ENCODE measurements around the gene COMT. TPM values are rescaled to one million over a fixed set of nuclear protein-coding genes. Genes with fewer than 3 reads are reported as not detected.
"Not testable (repeated sequence)": the region's sequence is repeated elsewhere in the genome, so short reads cannot be mapped to it uniquely, and the experiment has no call there.

The COMT gene
- total and polyA plus RNA-seq, 2 donors, result 53.6 to 74.5 TPM

DNA sequence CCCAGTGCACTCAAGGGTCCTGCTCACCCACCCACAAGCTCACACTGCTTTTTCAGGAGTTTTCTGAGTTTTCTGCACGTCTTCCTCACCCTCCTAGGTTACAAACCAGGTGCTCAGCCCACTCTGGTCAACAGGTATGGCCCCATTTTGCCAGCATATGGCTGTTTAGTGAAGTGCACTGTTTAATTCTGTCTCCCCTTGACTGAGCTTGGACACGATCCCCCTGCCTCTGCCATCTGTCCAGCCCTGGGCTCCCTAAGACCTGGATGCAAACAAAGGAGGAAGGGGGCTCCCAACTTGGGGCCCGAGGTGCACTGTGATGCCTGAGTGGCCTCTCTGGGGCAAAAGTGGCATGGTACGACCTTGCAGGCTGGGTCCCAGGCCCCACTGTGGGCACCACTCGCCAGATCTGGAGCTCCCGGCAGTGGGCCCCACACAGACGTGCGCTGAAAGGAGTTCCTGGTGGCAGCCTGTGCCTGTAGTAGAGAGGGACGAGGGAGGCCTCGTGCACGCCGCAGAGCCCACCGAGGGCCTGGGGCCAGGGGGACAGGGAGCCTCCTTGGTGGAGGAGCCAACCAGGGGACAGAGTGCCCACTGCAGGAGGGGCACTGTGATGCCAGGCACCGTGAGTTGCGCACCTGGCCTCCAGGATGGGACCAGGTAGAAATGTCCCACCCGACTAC, 37.3 kb upstream of the COMT start:
- Histone ChIP-seq H3K4me3 (ENCODE audit: low read length in 2 of 2) (no peak overlapping the region), H3K4me1 (ENCODE audit: control insufficient read depth in 2 of 2, insufficient read depth in 2 of 2, low read length in 2 of 2) (peaks cover 2 to 74% of the 10 kb centered on the region in 2 donors), H3K27me3 (ENCODE audit: control insufficient read depth in 2 of 2, insufficient read depth in 1 of 2, low read length in 1 of 2) (no peaks in the 10 kb centered on the region), H3K9me3 (ENCODE audit: control insufficient read depth in 2 of 2, insufficient read depth in 1 of 2, low read length in 1 of 2) (peaks cover under 1 to 1% of the 10 kb centered on the region in 2 donors), H3K36me3 (ENCODE audit: control insufficient read depth in 2 of 2, insufficient read depth in 2 of 2, low read length in 1 of 2) (peaks cover 4 to 5% of the 10 kb centered on the region in 2 donors), H3K27ac (ENCODE audit: low read depth in 1 of 2, low read length in 1 of 2) (no peak overlapping the region)
- 87% methylated on average over 16 of the region's 16 CpGs for WGBS
- no peak for DNase-seq (ENCODE audit: low read depth in 6 of 9, low spot score in 9 of 9)

GRCh38 chr22:19904935-19905334, 36.6 kb upstream of the COMT start:
- Histone ChIP-seq H3K4me1 (ENCODE audit: control insufficient read depth in 2 of 2, insufficient read depth in 2 of 2, low read length in 2 of 2) (peaks cover 2 to 74% of the 10 kb centered on the region in 2 donors), H3K27me3 (ENCODE audit: control insufficient read depth in 2 of 2, insufficient read depth in 1 of 2, low read length in 1 of 2) (no peaks in the 10 kb centered on the region), H3K27ac (ENCODE audit: low read depth in 1 of 2, low read length in 1 of 2) (no peak overlapping the region), H3K36me3 (ENCODE audit: control insufficient read depth in 2 of 2, insufficient read depth in 2 of 2, low read length in 1 of 2) (peaks cover 4% of the 10 kb centered on the region in 2 donors), H3K9me3 (ENCODE audit: control insufficient read depth in 2 of 2, insufficient read depth in 1 of 2, low read length in 1 of 2) (peaks cover 0 to 1% of the 10 kb centered on the region in 2 donors), H3K4me3 (ENCODE audit: low read length in 2 of 2) (no peak overlapping the region)
- 95% methylated on average over 7 of the region's 7 CpGs for WGBS
- DNase-seq (ENCODE audit: low read depth in 6 of 9, low spot score in 9 of 9), result no peak

DNA sequence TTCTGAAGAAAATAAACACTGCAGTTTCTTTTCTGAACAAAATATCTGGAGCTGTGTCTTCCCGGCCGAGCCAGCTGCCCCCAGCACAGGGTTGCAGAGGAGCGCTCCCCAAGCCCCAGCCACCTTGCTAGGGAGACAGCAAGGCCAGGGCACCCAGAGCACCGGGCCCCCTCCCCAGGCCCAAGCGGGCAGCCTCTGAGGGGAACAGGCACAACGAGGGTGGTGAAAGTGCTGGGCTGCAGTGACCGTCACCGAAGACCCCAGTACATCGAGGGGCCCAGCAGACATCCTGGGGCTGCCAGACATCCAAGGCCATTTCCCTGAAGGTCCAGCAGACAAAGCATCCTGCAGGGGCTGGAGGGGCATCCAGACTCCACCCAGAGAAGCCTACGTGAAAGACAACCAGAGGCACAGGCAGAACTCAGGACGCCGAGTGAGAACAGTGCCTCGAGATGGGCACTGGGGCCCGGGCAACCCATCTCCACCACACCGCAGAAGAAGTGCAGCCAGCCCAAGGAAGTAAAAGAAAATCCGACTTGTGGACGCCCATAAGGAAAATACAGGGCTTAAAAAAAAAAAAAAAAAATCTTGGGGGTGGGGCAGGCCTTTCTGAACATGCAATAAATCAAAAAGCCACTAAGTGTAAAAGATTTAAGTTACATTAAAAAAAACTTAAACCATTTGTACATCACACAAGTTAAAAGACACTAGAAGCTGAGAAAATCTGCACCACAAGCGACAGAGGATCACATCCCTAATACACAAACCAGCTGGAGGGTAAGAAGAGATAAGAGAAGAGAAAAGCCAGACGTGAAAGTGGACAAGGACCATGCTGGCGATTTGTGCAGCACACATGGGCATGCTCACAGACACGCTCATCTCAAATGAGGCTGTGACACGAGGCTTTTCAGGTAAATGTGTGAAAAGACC, 36.0 kb upstream of the COMT start:
- peaks cover 2 to 71% of the 10 kb centered on the region in 2 donors for H3K4me1 ChIP-seq (ENCODE audit: control insufficient read depth in 2 of 2, insufficient read depth in 2 of 2, low read length in 2 of 2)
- H3K27ac ChIP-seq (ENCODE audit: low read depth in 1 of 2, low read length in 1 of 2), result peak overlapping the region in 1 of 2 donors; percentile 26
- no peak for DNase-seq (ENCODE audit: low read depth in 6 of 9, low spot score in 9 of 9)
- no peaks in the 10 kb centered on the region for H3K27me3 ChIP-seq (ENCODE audit: control insufficient read depth in 2 of 2, insufficient read depth in 1 of 2, low read length in 1 of 2)
- no peak overlapping the region for H3K4me3 ChIP-seq (ENCODE audit: low read length in 2 of 2)
- H3K36me3 ChIP-seq (ENCODE audit: control insufficient read depth in 2 of 2, insufficient read depth in 2 of 2, low read length in 1 of 2), result peaks cover 4% of the 10 kb centered on the region in 2 donors
- WGBS, result 92% methylated on average over 22 of the region's 22 CpGs
- H3K9me3 ChIP-seq (ENCODE audit: control insufficient read depth in 2 of 2, insufficient read depth in 1 of 2, low read length in 1 of 2), result peaks cover 0 to 1% of the 10 kb centered on the region in 2 donors

DNA sequence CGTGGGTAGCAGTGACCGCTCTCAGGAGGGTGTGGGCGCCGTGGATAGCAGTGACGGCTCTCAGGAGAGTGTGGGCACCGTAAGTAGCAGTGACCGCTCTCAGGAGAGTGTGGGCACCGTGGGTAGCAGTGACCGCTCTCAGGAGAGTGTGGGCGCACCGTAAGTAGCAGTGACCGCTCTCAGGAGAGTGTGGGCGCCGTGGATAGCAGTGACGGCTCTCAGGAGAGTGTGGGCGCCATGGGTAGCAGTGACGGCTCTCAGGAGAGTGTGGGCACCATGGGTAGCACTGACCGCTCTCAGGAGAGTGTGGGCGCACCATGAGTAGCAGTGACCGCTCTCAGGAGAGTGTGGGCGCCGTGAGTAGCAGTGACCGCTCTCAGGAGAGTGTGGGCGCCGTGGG, 34.7 kb upstream of the COMT start:
- H3K36me3 ChIP-seq (ENCODE audit: control insufficient read depth in 2 of 2, insufficient read depth in 2 of 2, low read length in 1 of 2); H3K9me3 ChIP-seq (ENCODE audit: control insufficient read depth in 2 of 2, insufficient read depth in 1 of 2, low read length in 1 of 2); H3K27ac ChIP-seq (ENCODE audit: low read depth in 1 of 2, low read length in 1 of 2); H3K27me3 ChIP-seq (ENCODE audit: control insufficient read depth in 2 of 2, insufficient read depth in 1 of 2, low read length in 1 of 2); H3K4me3 ChIP-seq (ENCODE audit: low read length in 2 of 2); DNase-seq (ENCODE audit: low read depth in 6 of 9, low spot score in 9 of 9): not testable (repeated sequence)
- H3K4me1 ChIP-seq (ENCODE audit: control insufficient read depth in 2 of 2, insufficient read depth in 2 of 2, low read length in 2 of 2), result peaks cover 2 to 67% of the 10 kb centered on the region in 2 donors
- 97% methylated on average over 25 of the region's 25 CpGs for WGBS

DNA sequence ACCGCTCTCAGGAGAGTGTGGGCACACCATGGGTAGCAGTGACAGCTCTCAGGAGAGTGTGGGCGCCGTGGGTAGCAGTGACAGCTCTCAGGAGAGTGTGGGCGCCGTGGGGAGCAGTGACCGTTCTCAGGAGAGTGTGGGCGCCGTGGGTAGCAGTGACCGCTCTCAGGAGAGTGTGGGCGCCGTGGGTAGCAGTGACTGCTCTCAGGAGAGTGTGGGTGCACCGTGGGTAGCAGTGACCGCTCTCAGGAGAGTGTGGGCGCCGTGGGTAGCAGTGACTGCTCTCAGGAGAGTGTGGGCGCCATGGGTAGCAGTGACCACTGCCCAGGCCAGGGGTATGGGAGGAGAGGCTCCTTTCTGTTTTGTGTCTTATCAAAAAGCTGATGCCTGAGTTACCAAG, 33.7 kb upstream of the COMT start:
- H3K36me3 ChIP-seq (ENCODE audit: control insufficient read depth in 2 of 2, insufficient read depth in 2 of 2, low read length in 1 of 2); H3K27ac ChIP-seq (ENCODE audit: low read depth in 1 of 2, low read length in 1 of 2); H3K27me3 ChIP-seq (ENCODE audit: control insufficient read depth in 2 of 2, insufficient read depth in 1 of 2, low read length in 1 of 2); DNase-seq (ENCODE audit: low read depth in 6 of 9, low spot score in 9 of 9); H3K9me3 ChIP-seq (ENCODE audit: control insufficient read depth in 2 of 2, insufficient read depth in 1 of 2, low read length in 1 of 2); H3K4me3 ChIP-seq (ENCODE audit: low read length in 2 of 2): not testable (repeated sequence)
- 95% methylated on average over 16 of the region's 16 CpGs for WGBS
- H3K4me1 ChIP-seq (ENCODE audit: control insufficient read depth in 2 of 2, insufficient read depth in 2 of 2, low read length in 2 of 2), result peaks cover 2 to 58% of the 10 kb centered on the region in 2 donors

DNA sequence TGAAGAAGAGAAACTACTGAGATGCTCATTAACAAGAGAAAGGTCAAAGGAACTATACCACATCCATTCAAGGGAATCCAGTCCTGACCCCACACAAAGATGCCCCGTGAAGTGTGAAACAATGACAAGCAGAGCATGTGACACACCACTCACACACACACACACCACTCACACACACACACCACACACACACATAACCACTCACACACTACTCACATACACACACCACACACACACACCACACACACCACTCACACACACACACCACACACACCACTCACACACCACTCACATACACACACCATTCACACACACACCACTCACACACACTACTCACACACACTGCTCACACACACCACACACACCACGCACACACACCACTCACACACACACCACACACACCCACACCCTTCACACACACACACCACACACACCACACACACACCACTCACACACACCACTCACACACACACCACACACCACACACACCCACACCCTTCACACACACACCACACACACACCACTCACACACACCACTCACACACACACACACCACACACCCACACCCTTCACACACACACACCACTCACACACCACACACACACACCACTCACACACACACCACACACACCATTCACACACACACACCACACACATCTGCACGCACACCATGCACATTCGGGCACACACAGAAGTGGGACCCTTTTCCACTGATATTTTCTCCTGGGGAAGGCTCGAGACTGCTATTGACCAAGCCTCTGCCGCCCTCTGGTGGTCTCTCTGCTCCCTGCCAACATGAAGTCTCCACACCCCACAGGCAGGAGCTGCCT, 32.0 kb upstream of the COMT start:
- peaks cover 13 to 18% of the 10 kb centered on the region in 2 donors for H3K36me3 ChIP-seq (ENCODE audit: control insufficient read depth in 2 of 2, insufficient read depth in 2 of 2, low read length in 1 of 2)
- peaks cover 2 to 41% of the 10 kb centered on the region in 2 donors for H3K4me1 ChIP-seq (ENCODE audit: control insufficient read depth in 2 of 2, insufficient read depth in 2 of 2, low read length in 2 of 2)
- H3K27me3 ChIP-seq (ENCODE audit: control insufficient read depth in 2 of 2, insufficient read depth in 1 of 2, low read length in 1 of 2), result no peaks in the 10 kb centered on the region
- 36% methylated on average over 6 of the region's 6 CpGs for WGBS
- H3K4me3 ChIP-seq (ENCODE audit: low read length in 2 of 2), result no peak overlapping the region
- H3K27ac ChIP-seq (ENCODE audit: low read depth in 1 of 2, low read length in 1 of 2), result peak overlapping the region in 1 of 2 donors; percentile 15
- H3K9me3 ChIP-seq (ENCODE audit: control insufficient read depth in 2 of 2, insufficient read depth in 1 of 2, low read length in 1 of 2), result peaks cover 4 to 9% of the 10 kb centered on the region in 2 donors
- DNase-seq (ENCODE audit: low read depth in 6 of 9, low spot score in 9 of 9), result peak in 8 of 9 donors; percentile 76 to 93 (median 86)

GRCh38 chr22:19910180-19910744, 31.3 kb upstream of the COMT start:
- no peak for DNase-seq (ENCODE audit: low read depth in 6 of 9, low spot score in 9 of 9)
- no peak overlapping the region for H3K27ac ChIP-seq (ENCODE audit: low read depth in 1 of 2, low read length in 1 of 2)
- no peak overlapping the region for H3K4me3 ChIP-seq (ENCODE audit: low read length in 2 of 2)
- H3K9me3 ChIP-seq (ENCODE audit: control insufficient read depth in 2 of 2, insufficient read depth in 1 of 2, low read length in 1 of 2), result peaks cover 4 to 9% of the 10 kb centered on the region in 2 donors
- WGBS, result 48% methylated on average over 4 of the region's 4 CpGs
- no peaks in the 10 kb centered on the region for H3K27me3 ChIP-seq (ENCODE audit: control insufficient read depth in 2 of 2, insufficient read depth in 1 of 2, low read length in 1 of 2)
- H3K4me1 ChIP-seq (ENCODE audit: control insufficient read depth in 2 of 2, insufficient read depth in 2 of 2, low read length in 2 of 2), result peaks cover 2 to 40% of the 10 kb centered on the region in 2 donors
- H3K36me3 ChIP-seq (ENCODE audit: control insufficient read depth in 2 of 2, insufficient read depth in 2 of 2, low read length in 1 of 2), result peaks cover 20 to 25% of the 10 kb centered on the region in 2 donors

- peaks cover 20 to 27% of the 10 kb centered on the region in 2 donors for H3K36me3 ChIP-seq (ENCODE audit: control insufficient read depth in 2 of 2, insufficient read depth in 2 of 2, low read length in 1 of 2)
- WGBS, result 95% methylated on average over 12 of the region's 12 CpGs
- no peak overlapping the region for H3K27ac ChIP-seq (ENCODE audit: low read depth in 1 of 2, low read length in 1 of 2)
- H3K27me3 ChIP-seq (ENCODE audit: control insufficient read depth in 2 of 2, insufficient read depth in 1 of 2, low read length in 1 of 2), result no peaks in the 10 kb centered on the region
- H3K4me1 ChIP-seq (ENCODE audit: control insufficient read depth in 2 of 2, insufficient read depth in 2 of 2, low read length in 2 of 2), result peaks cover 2 to 35% of the 10 kb centered on the region in 2 donors
- peaks cover 3 to 9% of the 10 kb centered on the region in 2 donors for H3K9me3 ChIP-seq (ENCODE audit: control insufficient read depth in 2 of 2, insufficient read depth in 1 of 2, low read length in 1 of 2)
- H3K4me3 ChIP-seq (ENCODE audit: low read length in 2 of 2), result no peak overlapping the region
- no peak for DNase-seq (ENCODE audit: low read depth in 6 of 9, low spot score in 9 of 9)
Measured at GRCh38 chr22:19911540-19912270, 29.9 kb upstream of the COMT start.
